HepG2 (cell line): ENCODE measurements around the gene HARBI1. TPM values are rescaled to one million over a fixed set of nuclear protein-coding genes. Genes with fewer than 3 reads are reported as not detected.

Experiments used
- BCL6 ChIP-seq: IDR thresholded peaks from 2 replicates; pipeline ENCODE4 v1.6.1; 2016; ENCODE audit warnings: missing genetic modification reagents, missing compliant biosample characterization
- BRD4 ChIP-seq: sonication (generic); formaldehyde crosslinking; IDR thresholded peaks from 2 replicates; pipeline ENCODE4 v1.4.0; 2020; ENCODE audit warnings: missing genetic modification reagents
- CCDC6 ChIP-seq: sonication (generic); formaldehyde crosslinking; IDR thresholded peaks from 2 replicates; pipeline ENCODE4 v1.8.1; 2022; ENCODE audit warnings: mild to moderate bottlenecking, missing genetic modification reagents, moderate library complexity
- CENPT ChIP-seq: sonication (generic); formaldehyde crosslinking; IDR thresholded peaks from 2 replicates; pipeline ENCODE4 v1.8.0; 2022; ENCODE audit warnings: low read depth, mild to moderate bottlenecking, moderate library complexity, missing genetic modification reagents
- GABPB1 ChIP-seq: IDR thresholded peaks from 2 replicates; pipeline ENCODE4 v1.6.1; 2016; ENCODE audit warnings: mild to moderate bottlenecking, missing genetic modification reagents, moderate library complexity, missing compliant biosample characterization
- HDAC2 ChIP-seq: sonication (generic); formaldehyde crosslinking; IDR thresholded peaks from 2 replicates; pipeline ENCODE4 v1.4.0; 2020; ENCODE audit warnings: missing genetic modification reagents
- MEF2D ChIP-seq: sonication (generic); formaldehyde crosslinking; IDR thresholded peaks from 2 replicates; pipeline ENCODE4 v1.5.1; 2020; ENCODE audit warnings: mild to moderate bottlenecking, missing genetic modification reagents
- NFKB2 ChIP-seq: sonication (generic); formaldehyde crosslinking; IDR thresholded peaks from 2 replicates; pipeline ENCODE4 v1.4.0; 2020; ENCODE audit warnings: missing genetic modification reagents, borderline replicate concordance
- RBM39 ChIP-seq: fragments of 200-400 bp; formaldehyde crosslinking; IDR thresholded peaks from one replicate; pipeline ENCODE4 v1.6.1; 2018; ENCODE audit warnings: antibody characterized with exemption, mild to moderate bottlenecking, low read depth, low read length; ENCODE audit not compliant: poor library complexity, severe bottlenecking
- SMAD3 ChIP-seq: sonication (generic); formaldehyde crosslinking; IDR thresholded peaks from 2 replicates; pipeline ENCODE4 v1.4.0; 2020; ENCODE audit warnings: missing genetic modification reagents
- SMAD9 ChIP-seq: sonication (generic); formaldehyde crosslinking; IDR thresholded peaks from 2 replicates; pipeline ENCODE4 v1.5.1; 2020; ENCODE audit warnings: mild to moderate bottlenecking, missing genetic modification reagents
- SRSF1 ChIP-seq: fragments of 200-400 bp; formaldehyde crosslinking; optimal IDR thresholded peaks from 2 replicates; pipeline ENCODE3; 2017; ENCODE audit warnings: mild to moderate bottlenecking, low read depth, low read length, moderate library complexity
- ZBTB38 ChIP-seq: sonication (generic); formaldehyde crosslinking; IDR thresholded peaks from 2 replicates; pipeline ENCODE4 v1.5.1; 2020; ENCODE audit warnings: mild to moderate bottlenecking, missing genetic modification reagents
- ZC3H13 ChIP-seq: sonication (generic); formaldehyde crosslinking; IDR thresholded peaks from 2 replicates; pipeline ENCODE4 v1.8.1; 2023; ENCODE audit warnings: mild to moderate bottlenecking, missing genetic modification reagents, moderate library complexity
- ZNF260 ChIP-seq: sonication (generic); formaldehyde crosslinking; IDR thresholded peaks from 2 replicates; pipeline ENCODE4 v1.4.0; 2020; ENCODE audit warnings: missing genetic modification reagents, low read depth, mild to moderate bottlenecking, borderline replicate concordance
- ZNF556 ChIP-seq: sonication (generic); formaldehyde crosslinking; IDR thresholded peaks from 2 replicates; pipeline ENCODE4 v1.4.0; 2020; ENCODE audit warnings: mild to moderate bottlenecking, missing genetic modification reagents, borderline replicate concordance
- ZNF567 ChIP-seq: sonication (generic); formaldehyde crosslinking; IDR thresholded peaks from 2 replicates; pipeline ENCODE4 v1.8.1; 2023; ENCODE audit warnings: mild to moderate bottlenecking, missing genetic modification reagents, borderline replicate concordance
- ZNF713 ChIP-seq: sonication (generic); formaldehyde crosslinking; IDR thresholded peaks from 2 replicates; pipeline ENCODE4 v1.4.0; 2020; ENCODE audit warnings: mild to moderate bottlenecking, missing genetic modification reagents
- ZSCAN31 ChIP-seq: sonication (generic); formaldehyde crosslinking; IDR thresholded peaks from 2 replicates; pipeline ENCODE4 v1.5.0; 2020; ENCODE audit warnings: low read depth, mild to moderate bottlenecking, missing genetic modification reagents
- polyA plus RNA-seq, 8 experiments: library from polyadenylated mRNA; depleted of rRNA in 3 of 8; stranded (reverse) in 7 of 8; unstranded in 1 of 8; fragments of >200 nt; fragmentation: Illumina TruSeq in 4 of 8; extraction: Trizol in 4 of 8; gene quantifications; 2 replicates each; pipeline versions ENCODE4 v1.2.1 to v1.2.3, GENCODE V29; 2011 to 2016; ENCODE audit warnings: low read depth in 4 of 8, missing spikeins in 1 of 8, mixed read lengths in 1 of 8; ENCODE audit not compliant: insufficient read depth in 1 of 8
- total RNA-seq, 5 experiments: library from RNA; depleted of rRNA; stranded (reverse); fragments of >200 nt; fragmentation: Illumina TruSeq; extraction: Trizol; gene quantifications; 2 replicates each; pipeline ENCODE4 v1.2.3, GENCODE V29; 2016; ENCODE audit warnings: low read depth in 1 of 5
- TF ChIP-seq, protein P1 (sequence below), 2 experiments: fragments of 450-650 bp in 1 of 2; sonication (generic) in 1 of 2; formaldehyde crosslinking; IDR thresholded peaks; 2 replicates each; pipeline versions ENCODE4 v1.5.0 to v1.8.0; 2020 to 2022; ENCODE audit warnings: mild to moderate bottlenecking in 1 of 2, missing genetic modification reagents in 1 of 2
- TF ChIP-seq, protein P2 (sequence below): IDR thresholded peaks from 2 replicates; pipeline ENCODE4 v1.6.1; 2016; ENCODE audit warnings: missing biosample characterization, missing genetic modification reagents, low read depth
- TF ChIP-seq, protein P3 (sequence below): fragments of 450-650 bp; IDR thresholded peaks from 2 replicates; pipeline ENCODE4 v1.6.1; 2016
- TF ChIP-seq, protein P4 (sequence below): sonication (generic); formaldehyde crosslinking; IDR thresholded peaks from 2 replicates; pipeline ENCODE4 v1.4.0; 2020; ENCODE audit warnings: missing genetic modification reagents

The HARBI1 gene
- total and polyA plus RNA-seq, 2 of the 13 experiments (the other 11 are each of a cell fraction or from before 2014, with no cell fraction given) = 2.5 to 4.8 TPM

DNA sequence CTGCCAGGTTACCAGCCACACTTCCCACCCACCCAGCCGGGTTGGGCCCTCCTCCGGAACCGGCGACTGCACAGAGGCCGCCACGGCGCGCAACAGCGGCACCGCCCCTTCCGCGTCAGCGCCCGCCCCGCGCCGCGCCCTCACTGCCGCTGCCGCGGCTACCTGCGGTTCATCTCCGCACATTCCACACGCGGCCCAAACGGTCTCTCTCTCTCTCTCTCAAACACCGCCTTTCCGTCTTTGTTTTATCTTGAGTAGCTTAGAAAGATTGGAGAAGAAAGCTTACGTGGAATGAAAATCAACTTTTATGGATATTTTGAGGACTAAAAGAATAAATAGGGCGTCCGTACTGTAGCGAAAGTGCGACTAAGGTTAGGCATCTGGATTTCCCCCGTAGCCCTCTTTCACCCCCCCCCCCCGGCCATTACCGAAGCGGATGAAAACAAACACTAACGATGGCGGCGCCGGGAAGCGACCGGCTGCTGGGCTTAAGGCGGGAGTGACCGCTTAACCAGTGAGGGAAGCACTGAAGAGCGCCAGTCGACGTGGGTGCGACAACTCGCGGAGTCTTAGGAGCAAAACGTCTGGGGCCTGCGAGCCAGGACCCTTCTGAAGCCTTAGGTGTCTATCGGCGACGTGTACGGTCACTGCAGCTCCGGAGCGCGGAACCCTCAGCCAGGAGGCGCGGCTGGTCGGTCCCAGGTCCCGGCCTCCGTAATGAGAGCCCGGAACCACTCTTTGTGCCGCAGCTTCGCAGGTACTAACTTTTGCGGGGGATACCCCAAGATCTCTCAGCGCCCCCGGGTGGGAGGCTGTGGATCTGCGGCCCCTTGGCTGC, at the start of gene HARBI1, which contains the start of gene ATG13 (continued):
- peak; percentile 88; the same call in 1 of the 2 replicates for TF ChIP-seq ZSCAN31 (CRISPR knock-in tag)
- 0 out of 2 replicates have a peak, but pooled peaks have one; percentile 50 for TF ChIP-seq ZNF713
- TF ChIP-seq NFKB2 (CRISPR knock-in tag) = peak; percentile 20; the same call in 1 of the 2 replicates
- TF ChIP-seq MEF2D (CRISPR knock-in tag) = peak; percentile 6; the same call in 1 of the 2 replicates
- TF ChIP-seq GABPB1 (CRISPR knock-in tag) = peak; percentile 92
- 0 out of 2 replicates have a peak, but pooled peaks have one; percentile 36 for TF ChIP-seq CCDC6 (CRISPR knock-in tag)
- TF ChIP-seq, protein P1, sequence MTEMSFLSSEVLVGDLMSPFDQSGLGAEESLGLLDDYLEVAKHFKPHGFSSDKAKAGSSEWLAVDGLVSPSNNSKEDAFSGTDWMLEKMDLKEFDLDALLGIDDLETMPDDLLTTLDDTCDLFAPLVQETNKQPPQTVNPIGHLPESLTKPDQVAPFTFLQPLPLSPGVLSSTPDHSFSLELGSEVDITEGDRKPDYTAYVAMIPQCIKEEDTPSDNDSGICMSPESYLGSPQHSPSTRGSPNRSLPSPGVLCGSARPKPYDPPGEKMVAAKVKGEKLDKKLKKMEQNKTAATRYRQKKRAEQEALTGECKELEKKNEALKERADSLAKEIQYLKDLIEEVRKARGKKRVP (CRISPR knock-in tag; IDR thresholded peaks at IDR 0.05) = 0 out of 4 replicates have a peak, but pooled peaks of 1 of the 2 experiments have one; percentile 10
- TF ChIP-seq RBM39 = peak; percentile 70
- 0 out of 2 replicates have a peak, but pooled peaks have one; percentile 70 for TF ChIP-seq ZBTB38
- TF ChIP-seq, protein P2, sequence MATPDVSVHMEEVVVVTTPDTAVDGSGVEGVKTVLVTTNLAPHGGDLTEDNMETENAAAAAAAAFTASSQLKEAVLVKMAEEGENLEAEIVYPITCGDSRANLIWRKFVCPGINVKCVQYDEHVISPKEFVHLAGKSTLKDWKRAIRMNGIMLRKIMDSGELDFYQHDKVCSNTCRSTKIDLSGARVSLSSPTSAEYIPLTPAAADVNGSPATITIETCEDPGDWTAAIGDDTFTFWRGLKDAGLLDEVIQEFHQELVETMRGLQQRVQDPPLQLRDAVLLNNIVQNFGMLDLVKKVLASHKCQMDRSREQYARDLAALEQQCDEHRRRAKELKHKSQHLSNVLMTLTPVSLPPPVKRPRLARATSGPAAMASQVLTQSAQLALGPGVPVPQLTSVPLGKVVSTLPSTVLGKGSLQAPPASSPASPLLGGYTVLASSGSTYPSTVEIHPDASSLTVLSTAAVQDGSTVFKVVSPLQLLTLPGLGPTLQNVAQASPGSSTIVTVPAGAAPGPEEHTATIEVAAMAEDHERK (CRISPR knock-in tag) = peak; percentile 56
- peak; percentile 39; the same call in 1 of the 2 replicates for TF ChIP-seq ZC3H13 (CRISPR knock-in tag)
- TF ChIP-seq, protein P3, sequence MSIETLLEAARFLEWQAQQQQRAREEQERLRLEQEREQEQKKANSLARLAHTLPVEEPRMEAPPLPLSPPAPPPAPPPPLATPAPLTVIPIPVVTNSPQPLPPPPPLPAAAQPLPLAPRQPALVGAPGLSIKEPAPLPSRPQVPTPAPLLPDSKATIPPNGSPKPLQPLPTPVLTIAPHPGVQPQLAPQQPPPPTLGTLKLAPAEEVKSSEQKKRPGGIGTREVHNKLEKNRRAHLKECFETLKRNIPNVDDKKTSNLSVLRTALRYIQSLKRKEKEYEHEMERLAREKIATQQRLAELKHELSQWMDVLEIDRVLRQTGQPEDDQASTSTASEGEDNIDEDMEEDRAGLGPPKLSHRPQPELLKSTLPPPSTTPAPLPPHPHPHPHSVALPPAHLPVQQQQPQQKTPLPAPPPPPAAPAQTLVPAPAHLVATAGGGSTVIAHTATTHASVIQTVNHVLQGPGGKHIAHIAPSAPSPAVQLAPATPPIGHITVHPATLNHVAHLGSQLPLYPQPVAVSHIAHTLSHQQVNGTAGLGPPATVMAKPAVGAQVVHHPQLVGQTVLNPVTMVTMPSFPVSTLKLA = no peak
- TF ChIP-seq SMAD3 = peak; percentile 48
- no peak for TF ChIP-seq CENPT (CRISPR knock-in tag)
- no peak for TF ChIP-seq ZNF260 (CRISPR knock-in tag)
- TF ChIP-seq HDAC2 (CRISPR knock-in tag) = 0 out of 2 replicates have a peak, but pooled peaks have one; percentile 6
- TF ChIP-seq ZNF567 (CRISPR knock-in tag) = no peak
- no peak for TF ChIP-seq SRSF1
- TF ChIP-seq BCL6 = peak; percentile 5; the same call in 1 of the 2 replicates
- peak; percentile 48; the same call in 1 of the 2 replicates for TF ChIP-seq SMAD9 (CRISPR knock-in tag)
- TF ChIP-seq ZNF556 (CRISPR knock-in tag) = no peak
- TF ChIP-seq BRD4 (CRISPR knock-in tag) = peak; percentile 57; the same call in 1 of the 2 replicates
- TF ChIP-seq, protein P4, sequence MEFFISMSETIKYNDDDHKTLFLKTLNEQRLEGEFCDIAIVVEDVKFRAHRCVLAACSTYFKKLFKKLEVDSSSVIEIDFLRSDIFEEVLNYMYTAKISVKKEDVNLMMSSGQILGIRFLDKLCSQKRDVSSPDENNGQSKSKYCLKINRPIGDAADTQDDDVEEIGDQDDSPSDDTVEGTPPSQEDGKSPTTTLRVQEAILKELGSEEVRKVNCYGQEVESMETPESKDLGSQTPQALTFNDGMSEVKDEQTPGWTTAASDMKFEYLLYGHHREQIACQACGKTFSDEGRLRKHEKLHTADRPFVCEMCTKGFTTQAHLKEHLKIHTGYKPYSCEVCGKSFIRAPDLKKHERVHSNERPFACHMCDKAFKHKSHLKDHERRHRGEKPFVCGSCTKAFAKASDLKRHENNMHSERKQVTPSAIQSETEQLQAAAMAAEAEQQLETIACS (CRISPR knock-in tag) = 0 out of 2 replicates have a peak, but pooled peaks have one; percentile 0
